HUES6 (cell line): ENCODE results near the gene SDHC.
"Not testable (repeated sequence)": the region's sequence is repeated elsewhere in the genome, so short reads cannot be mapped to it uniquely, and the experiment has no call there.

Source experiments
- H3K27ac ChIP-seq: 2 replicates; pipeline ENCODE4 v1.7.0; 2013; ENCODE audit warnings: low read depth, mild to moderate bottlenecking, low read length, inconsistent platforms
- H3K27me3 ChIP-seq: 2 replicates; pipeline ENCODE4 v1.6.1; 2013; ENCODE audit warnings: low read length; ENCODE audit not compliant: control insufficient read depth, insufficient read depth
- H3K36me3 ChIP-seq: 2 replicates; pipeline ENCODE4 v1.6.1; 2013; ENCODE audit warnings: low read length; ENCODE audit not compliant: control insufficient read depth, insufficient read depth
- H3K4me1 ChIP-seq: 2 replicates; pipeline ENCODE4 v1.6.1; 2013; ENCODE audit warnings: low read length; ENCODE audit not compliant: control insufficient read depth, insufficient read depth
- H3K4me3 ChIP-seq: 2 replicates; pipeline ENCODE4 v1.5.1; 2013; ENCODE audit warnings: low read depth, low read length
- H3K9ac ChIP-seq: one replicate; pipeline ENCODE4 v1.6.1; 2013; ENCODE audit warnings: mild to moderate bottlenecking, low read length
- H3K9me3 ChIP-seq: 2 replicates; pipeline ENCODE4 v1.6.1; 2013; ENCODE audit warnings: low read depth, low read length; ENCODE audit not compliant: control insufficient read depth, insufficient read depth

Gene SDHC

DNA sequence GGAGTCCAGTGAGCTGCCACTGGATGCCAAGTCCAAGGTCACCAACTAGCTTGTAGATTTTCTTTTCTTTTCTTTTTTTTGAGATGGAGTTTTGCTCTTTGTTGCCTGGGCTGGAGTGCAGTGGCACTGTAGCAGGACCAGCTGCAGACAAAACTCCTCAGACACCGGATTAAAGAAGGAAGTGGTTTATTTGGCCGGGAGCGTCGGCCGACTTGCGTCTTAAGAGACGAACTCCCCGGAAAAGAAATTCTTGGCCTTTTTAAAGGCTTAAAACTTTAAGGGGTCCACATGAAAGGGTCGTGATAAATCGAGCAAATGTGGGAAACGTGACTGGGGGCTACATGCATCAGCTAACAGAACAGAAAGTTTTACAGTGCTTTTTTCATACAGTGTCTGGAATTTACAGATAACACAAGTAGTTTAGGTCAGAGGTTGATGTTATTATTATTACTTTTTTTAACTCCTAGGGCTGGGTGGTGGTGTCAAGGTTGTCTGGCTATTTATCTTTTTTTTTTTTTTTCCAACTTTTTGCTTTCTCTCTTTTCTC lies 89.9 kb downstream of the SDHC start:
- Histone ChIP-seq H3K27me3 (no peaks in the 10 kb centered on the region), H3K4me3 (no peak overlapping the region), H3K4me1 (no peaks in the 10 kb centered on the region; the same call in 1 of the 2 replicates), H3K9me3 (no peaks in the 10 kb centered on the region), H3K36me3 (no peaks in the 10 kb centered on the region), H3K9ac (no peak overlapping the region), H3K27ac (no peak overlapping the region)

DNA sequence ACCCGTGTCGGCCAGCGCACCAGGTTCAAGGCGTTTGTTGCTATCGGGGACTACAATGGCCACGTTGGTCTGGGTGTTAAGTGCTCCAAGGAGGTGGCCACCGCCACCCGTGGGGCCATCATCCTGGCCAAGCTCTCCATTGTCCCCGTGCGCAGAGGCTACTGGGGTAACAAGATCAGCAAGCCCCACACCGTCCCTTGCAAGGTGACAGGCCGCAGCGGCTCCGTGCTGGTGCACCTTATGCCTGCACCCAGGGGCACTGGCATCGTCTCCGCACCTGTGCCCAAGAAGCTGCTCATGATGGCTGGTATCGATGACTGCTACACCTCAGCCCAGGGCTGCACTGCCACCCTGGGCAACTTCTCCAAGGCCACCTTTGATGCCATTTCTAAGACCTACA lies 92.4 kb downstream of the SDHC start:
- not testable (repeated sequence) for H3K27ac ChIP-seq, H3K9ac ChIP-seq, H3K27me3 ChIP-seq, H3K4me3 ChIP-seq, H3K4me1 ChIP-seq, H3K9me3 ChIP-seq, H3K36me3 ChIP-seq

DNA sequence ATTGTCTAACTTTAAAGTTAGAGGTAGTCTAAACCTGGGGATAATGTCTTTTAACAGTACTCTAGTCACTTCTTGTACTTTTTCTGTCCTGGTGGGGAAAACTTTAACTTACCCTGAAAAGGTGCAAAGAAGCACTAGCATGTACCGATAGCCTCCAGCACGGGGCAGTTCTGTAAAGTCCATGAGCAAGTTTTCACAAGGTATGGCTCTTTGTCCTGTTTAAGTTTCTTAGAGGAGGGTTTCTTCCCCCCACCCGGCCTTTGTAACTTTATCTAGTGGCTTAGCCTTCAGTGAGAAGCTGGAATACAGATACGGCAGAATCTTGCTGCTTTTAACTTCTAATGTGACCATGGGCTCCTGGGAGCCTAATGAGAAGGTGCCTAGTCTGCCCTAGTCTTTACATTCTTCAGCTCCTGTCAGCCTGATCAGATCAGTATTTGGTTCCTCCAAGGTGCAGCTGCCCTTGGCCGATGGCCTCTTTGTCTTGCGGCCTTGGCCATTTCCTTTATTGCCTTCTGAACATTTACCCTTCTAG lies 93.3 kb downstream of the SDHC start:
- Histone ChIP-seq H3K36me3 (no peaks in the 10 kb centered on the region), H3K27ac (no peak overlapping the region), H3K9ac (no peak overlapping the region), H3K4me1 (no peaks in the 10 kb centered on the region; the same call in 1 of the 2 replicates), H3K9me3 (no peaks in the 10 kb centered on the region), H3K4me3 (no peak overlapping the region), H3K27me3 (no peaks in the 10 kb centered on the region)

DNA sequence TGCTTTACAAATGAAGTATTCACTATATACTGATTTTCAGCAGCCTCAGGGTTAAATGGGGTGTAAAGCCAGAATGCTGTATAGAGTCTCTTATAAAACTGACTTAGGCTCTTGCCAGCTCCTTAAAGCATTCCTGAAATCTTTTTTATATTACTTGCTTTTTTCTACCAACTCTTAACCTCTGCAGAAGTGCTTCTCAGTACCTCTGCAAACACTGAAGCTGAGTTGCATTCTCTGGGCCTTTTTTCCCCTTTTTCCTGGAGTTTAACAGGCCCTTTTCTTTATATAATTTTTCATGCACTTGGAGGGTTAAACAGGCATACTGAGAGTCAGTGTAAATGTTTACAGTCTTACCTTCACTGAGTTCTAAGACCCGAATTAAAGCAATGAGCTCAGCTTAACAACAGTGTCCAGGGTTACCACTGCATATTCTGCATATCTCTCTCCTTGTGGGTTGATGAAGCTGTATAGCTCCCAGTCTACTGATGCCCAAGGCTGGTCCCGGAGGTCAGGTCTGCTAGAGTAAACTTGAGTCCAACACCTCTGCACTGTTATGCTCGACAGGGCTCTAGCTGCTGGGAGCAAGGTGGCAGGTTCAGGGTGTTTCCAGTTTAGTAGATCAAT lies 94.4 kb downstream of the SDHC start:
- Histone ChIP-seq H3K4me3 (no peak overlapping the region), H3K9me3 (no peaks in the 10 kb centered on the region), H3K36me3 (no peaks in the 10 kb centered on the region), H3K27me3 (no peaks in the 10 kb centered on the region), H3K4me1 (no peaks in the 10 kb centered on the region; the same call in 1 of the 2 replicates), H3K9ac (no peak overlapping the region), H3K27ac (no peak overlapping the region)

DNA sequence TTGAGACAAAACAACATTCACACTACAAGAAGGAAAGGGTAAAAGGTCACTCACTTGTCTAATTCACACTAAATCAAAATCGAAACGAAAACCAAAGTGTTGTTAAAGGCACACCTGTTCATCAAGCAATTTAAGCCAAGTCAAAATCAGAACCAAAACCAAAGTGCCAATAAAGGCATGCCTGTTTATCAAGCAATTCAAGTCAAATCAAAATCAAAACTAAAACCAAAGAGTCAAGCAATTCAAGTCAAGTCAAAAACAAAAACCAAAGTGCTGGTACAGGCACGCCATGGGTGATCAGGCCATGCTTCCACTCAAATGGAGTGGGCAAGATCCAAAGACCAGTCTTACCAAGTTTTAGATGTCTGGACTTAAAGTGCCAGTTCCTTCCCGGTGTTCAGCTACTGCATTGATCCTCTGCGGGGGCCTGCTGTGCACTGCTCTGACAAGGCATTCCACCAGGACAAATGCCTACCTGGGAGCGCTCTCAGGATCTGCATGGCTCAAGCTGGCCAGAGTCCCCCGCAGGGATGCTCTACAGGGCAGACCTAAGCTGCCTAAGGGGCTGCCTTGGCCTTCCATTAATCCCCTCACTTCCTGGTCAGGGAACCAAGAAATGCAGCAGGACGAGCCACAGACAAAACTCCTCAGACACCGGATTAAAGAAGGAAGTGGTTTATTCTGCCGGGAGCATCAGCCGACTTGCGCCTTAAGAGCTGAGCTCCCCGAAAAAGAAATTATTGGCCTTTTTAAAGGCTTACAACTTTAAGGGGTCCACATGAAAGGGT lies 95.9 kb downstream of the SDHC start:
- not testable (repeated sequence) for H3K4me1 ChIP-seq, H3K9ac ChIP-seq, H3K9me3 ChIP-seq, H3K27ac ChIP-seq, H3K27me3 ChIP-seq, H3K36me3 ChIP-seq, H3K4me3 ChIP-seq

DNA sequence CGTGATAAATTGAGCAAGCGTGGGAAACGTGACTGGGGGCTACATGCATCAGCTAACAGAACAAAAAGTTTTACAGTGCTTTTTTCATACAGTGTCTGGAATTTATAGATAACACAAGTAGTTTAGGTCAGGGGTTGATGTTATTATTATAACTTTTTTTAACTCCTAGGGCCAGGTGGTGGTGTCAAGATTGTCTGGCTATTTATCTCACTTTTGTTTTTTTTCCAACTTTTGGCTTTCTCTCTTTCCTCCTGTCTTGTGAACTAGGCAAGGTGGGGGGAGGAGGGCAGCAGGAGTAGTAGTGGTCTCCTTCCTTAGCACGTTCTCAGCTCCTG lies 96.4 kb downstream of the SDHC start:
- H3K4me3 ChIP-seq, H3K4me1 ChIP-seq, H3K27ac ChIP-seq, H3K9ac ChIP-seq, H3K27me3 ChIP-seq, H3K9me3 ChIP-seq, H3K36me3 ChIP-seq: not testable (repeated sequence)
